Liver (tissue), 9 donors: ENCODE results near the gene DDX41. TPM values are rescaled to one million over a fixed set of nuclear protein-coding genes. Genes with fewer than 3 reads are reported as not detected.

Experiments
- DNase-seq: peaks from one replicate; pipeline ENCODE4 v3.0.0-alpha.2; 2017; ENCODE audit warnings: low spot score
- H3K27ac ChIP-seq, 2 donors: one replicate each; pipeline ENCODE4 v1.7.0; 2013; ENCODE audit warnings: inconsistent platforms in 2 of 2, low read length in 2 of 2, control low read depth in 1 of 2, low read depth in 1 of 2, mild to moderate bottlenecking in 1 of 2
- H3K27me3 ChIP-seq, 4 donors: one replicate each; pipeline versions ENCODE4 v1.6.1 to v1.7.0; 2013; ENCODE audit warnings: low read length in 3 of 4, inconsistent platforms in 1 of 4, mild to moderate bottlenecking in 1 of 4, moderate library complexity in 1 of 4; ENCODE audit not compliant: control insufficient read depth in 4 of 4, insufficient read depth in 4 of 4
- H3K36me3 ChIP-seq, 4 donors: one replicate each; pipeline versions ENCODE4 v1.6.1 to v1.7.0; 2013; ENCODE audit warnings: low read length in 3 of 4, mild to moderate bottlenecking in 3 of 4, low read depth in 1 of 4, moderate library complexity in 1 of 4; ENCODE audit not compliant: control insufficient read depth in 4 of 4, insufficient read depth in 3 of 4
- H3K4me1 ChIP-seq, 4 donors: one replicate each; pipeline versions ENCODE4 v1.6.1 to v1.7.0; 2013; ENCODE audit warnings: low read length in 3 of 4, mild to moderate bottlenecking in 3 of 4, moderate library complexity in 1 of 4; ENCODE audit not compliant: control insufficient read depth in 4 of 4, insufficient read depth in 4 of 4
- H3K4me3 ChIP-seq, 3 donors: one replicate each; pipeline versions ENCODE4 v1.6.1 to v1.7.0; 2013; ENCODE audit warnings: low read length in 3 of 3, control low read depth in 1 of 3, low read depth in 1 of 3, mild to moderate bottlenecking in 1 of 3
- H3K9ac ChIP-seq, 2 donors: one replicate each; pipeline ENCODE4 v1.7.0; 2013; ENCODE audit warnings: low read length in 2 of 2, mild to moderate bottlenecking in 2 of 2, moderate library complexity in 2 of 2, control low read depth in 1 of 2, low read depth in 1 of 2
- H3K9me3 ChIP-seq, 4 donors: one replicate each; pipeline versions ENCODE4 v1.6.1 to v1.7.0; 2013; ENCODE audit warnings: low read length in 3 of 4; ENCODE audit not compliant: control insufficient read depth in 4 of 4
- EGR1 ChIP-seq, 2 donors: IDR thresholded peaks; 2 replicates each; pipeline ENCODE4 v1.6.1; 2016 to 2018; ENCODE audit warnings: antibody characterized with exemption in 2 of 2, low read depth in 2 of 2
- FOXA1 ChIP-seq: IDR thresholded peaks from 2 replicates; pipeline ENCODE4 v1.6.1; 2016; ENCODE audit warnings: antibody characterized with exemption
- FOXA2 ChIP-seq: IDR thresholded peaks from 2 replicates; pipeline ENCODE4 v1.6.1; 2016; ENCODE audit warnings: antibody characterized with exemption
- HNF4A ChIP-seq, 2 donors: conservative IDR thresholded peaks; 2 replicates each; pipeline ENCODE4 v1.6.1; 2016; ENCODE audit warnings: antibody characterized with exemption in 2 of 2, mild to moderate bottlenecking in 2 of 2
- HNF4G ChIP-seq: IDR thresholded peaks from 2 replicates; pipeline ENCODE4 v1.6.1; 2016; ENCODE audit warnings: antibody characterized with exemption
- JUND ChIP-seq, 2 donors: IDR thresholded peaks; 2 replicates each; pipeline ENCODE4 v1.6.1; 2016; ENCODE audit warnings: antibody characterized with exemption in 2 of 2
- NR2F2 ChIP-seq: IDR thresholded peaks from 2 replicates; pipeline ENCODE4 v1.6.1; 2016; ENCODE audit warnings: antibody characterized with exemption
- RAD21 ChIP-seq, 2 donors: IDR thresholded peaks; 2 replicates each; pipeline ENCODE4 v1.6.1; 2016; ENCODE audit warnings: antibody characterized with exemption in 2 of 2, mild to moderate bottlenecking in 2 of 2
- RXRA ChIP-seq, 2 donors: IDR thresholded peaks; 2 replicates each; pipeline ENCODE4 v1.6.1; 2017 to 2018; ENCODE audit warnings: antibody characterized with exemption in 2 of 2, mild to moderate bottlenecking in 1 of 2
- SP1 ChIP-seq: IDR thresholded peaks from 2 replicates; pipeline ENCODE4 v1.6.1; 2018; ENCODE audit warnings: antibody characterized with exemption, mild to moderate bottlenecking
- TAF1 ChIP-seq: conservative IDR thresholded peaks from 2 replicates; pipeline ENCODE4 v1.6.1; 2016; ENCODE audit warnings: antibody characterized with exemption, mild to moderate bottlenecking
- YY1 ChIP-seq: IDR thresholded peaks from 2 replicates; pipeline ENCODE4 v1.6.1; 2016; ENCODE audit warnings: antibody characterized with exemption, mild to moderate bottlenecking
- WGBS: extraction: QIAGEN DNeasy Blood & Tissue Kit; methylation state at CpG from one replicate; pipeline ENCODE4 v1.1.7; 2013; 5-methylcytosine and 5-hydroxymethylcytosine counted together
- polyA plus RNA-seq, 2 donors: library from polyadenylated mRNA; stranded (reverse) in 1 of 2; unstranded in 1 of 2; fragments of 200-250 nt in 1 of 2; fragments of >200 nt in 1 of 2; fragmentation: Nextera tagmentation in 1 of 2; extraction: Ambion mirVana in 1 of 2; gene quantifications; one replicate each; pipeline versions ENCODE4 v1.2.1 to v1.2.3, GENCODE V29; 2013 to 2015
- total RNA-seq, 2 donors: library from RNA; depleted of rRNA; stranded (reverse); fragments of >200 nt; gene quantifications; one replicate each; pipeline ENCODE4 v1.2.3, GENCODE V29; 2014
- TF ChIP-seq, protein P1 (sequence below): IDR thresholded peaks from 2 replicates; pipeline ENCODE4 v1.6.1; 2016; ENCODE audit warnings: antibody characterized with exemption, mild to moderate bottlenecking
- TF ChIP-seq, protein P2 (sequence below): fragments of 150-350 bp; IDR thresholded peaks from 2 replicates; pipeline ENCODE4 v1.5.1; 2017; ENCODE audit warnings: improper control_type of control experiment, low read depth, low read length; ENCODE audit not compliant: missing input control
- TF ChIP-seq, protein P3 (sequence below): IDR thresholded peaks from 2 replicates; pipeline ENCODE4 v1.6.1; 2016; ENCODE audit warnings: antibody characterized with exemption
- TF ChIP-seq, protein P4 (sequence below): IDR thresholded peaks from 2 replicates; pipeline ENCODE4 v1.6.1; 2016; ENCODE audit warnings: antibody characterized with exemption
- donor health status: healthy.
- donor health status: healthy.
- donor health status: healthy.
- donor health status: healthy.
- donor health status: healthy.

DDX41 gene
- total and polyA plus RNA-seq, 4 donors: 20.4 to 58.5 (median 45.6) TPM

DNA sequence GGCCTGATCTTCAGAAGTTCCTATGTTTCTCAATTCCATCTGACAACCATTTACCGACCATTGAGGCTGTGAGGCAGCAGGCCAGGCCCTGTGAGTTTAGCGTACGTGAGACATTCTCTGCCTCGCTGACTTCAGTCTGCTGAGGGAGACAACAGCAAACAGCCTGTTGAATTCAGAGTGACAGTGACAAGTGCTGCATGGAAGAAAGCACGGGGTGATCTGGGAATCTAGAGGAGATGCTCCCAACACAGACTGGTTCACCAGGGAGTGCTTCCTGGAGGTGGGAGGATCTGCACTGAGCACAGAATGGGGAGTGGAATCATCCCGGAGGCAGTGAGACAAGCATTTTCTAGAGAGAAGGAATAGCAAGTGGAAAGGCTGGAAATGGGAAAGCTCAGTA lies 10.0 kb upstream of the DDX41 start (continued):
- TF ChIP-seq, protein P1, sequence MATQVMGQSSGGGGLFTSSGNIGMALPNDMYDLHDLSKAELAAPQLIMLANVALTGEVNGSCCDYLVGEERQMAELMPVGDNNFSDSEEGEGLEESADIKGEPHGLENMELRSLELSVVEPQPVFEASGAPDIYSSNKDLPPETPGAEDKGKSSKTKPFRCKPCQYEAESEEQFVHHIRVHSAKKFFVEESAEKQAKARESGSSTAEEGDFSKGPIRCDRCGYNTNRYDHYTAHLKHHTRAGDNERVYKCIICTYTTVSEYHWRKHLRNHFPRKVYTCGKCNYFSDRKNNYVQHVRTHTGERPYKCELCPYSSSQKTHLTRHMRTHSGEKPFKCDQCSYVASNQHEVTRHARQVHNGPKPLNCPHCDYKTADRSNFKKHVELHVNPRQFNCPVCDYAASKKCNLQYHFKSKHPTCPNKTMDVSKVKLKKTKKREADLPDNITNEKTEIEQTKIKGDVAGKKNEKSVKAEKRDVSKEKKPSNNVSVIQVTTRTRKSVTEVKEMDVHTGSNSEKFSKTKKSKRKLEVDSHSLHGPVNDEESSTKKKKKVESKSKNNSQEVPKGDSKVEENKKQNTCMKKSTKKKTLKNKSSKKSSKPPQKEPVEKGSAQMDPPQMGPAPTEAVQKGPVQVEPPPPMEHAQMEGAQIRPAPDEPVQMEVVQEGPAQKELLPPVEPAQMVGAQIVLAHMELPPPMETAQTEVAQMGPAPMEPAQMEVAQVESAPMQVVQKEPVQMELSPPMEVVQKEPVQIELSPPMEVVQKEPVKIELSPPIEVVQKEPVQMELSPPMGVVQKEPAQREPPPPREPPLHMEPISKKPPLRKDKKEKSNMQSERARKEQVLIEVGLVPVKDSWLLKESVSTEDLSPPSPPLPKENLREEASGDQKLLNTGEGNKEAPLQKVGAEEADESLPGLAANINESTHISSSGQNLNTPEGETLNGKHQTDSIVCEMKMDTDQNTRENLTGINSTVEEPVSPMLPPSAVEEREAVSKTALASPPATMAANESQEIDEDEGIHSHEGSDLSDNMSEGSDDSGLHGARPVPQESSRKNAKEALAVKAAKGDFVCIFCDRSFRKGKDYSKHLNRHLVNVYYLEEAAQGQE: no peak
- TF ChIP-seq, protein P2, sequence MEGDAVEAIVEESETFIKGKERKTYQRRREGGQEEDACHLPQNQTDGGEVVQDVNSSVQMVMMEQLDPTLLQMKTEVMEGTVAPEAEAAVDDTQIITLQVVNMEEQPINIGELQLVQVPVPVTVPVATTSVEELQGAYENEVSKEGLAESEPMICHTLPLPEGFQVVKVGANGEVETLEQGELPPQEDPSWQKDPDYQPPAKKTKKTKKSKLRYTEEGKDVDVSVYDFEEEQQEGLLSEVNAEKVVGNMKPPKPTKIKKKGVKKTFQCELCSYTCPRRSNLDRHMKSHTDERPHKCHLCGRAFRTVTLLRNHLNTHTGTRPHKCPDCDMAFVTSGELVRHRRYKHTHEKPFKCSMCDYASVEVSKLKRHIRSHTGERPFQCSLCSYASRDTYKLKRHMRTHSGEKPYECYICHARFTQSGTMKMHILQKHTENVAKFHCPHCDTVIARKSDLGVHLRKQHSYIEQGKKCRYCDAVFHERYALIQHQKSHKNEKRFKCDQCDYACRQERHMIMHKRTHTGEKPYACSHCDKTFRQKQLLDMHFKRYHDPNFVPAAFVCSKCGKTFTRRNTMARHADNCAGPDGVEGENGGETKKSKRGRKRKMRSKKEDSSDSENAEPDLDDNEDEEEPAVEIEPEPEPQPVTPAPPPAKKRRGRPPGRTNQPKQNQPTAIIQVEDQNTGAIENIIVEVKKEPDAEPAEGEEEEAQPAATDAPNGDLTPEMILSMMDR: no peak
- TF ChIP-seq TAF1 (no peak), HNF4G (no peak), RXRA (IDR thresholded peaks at IDR 0.05) (no peak)
- TF ChIP-seq, protein P3, sequence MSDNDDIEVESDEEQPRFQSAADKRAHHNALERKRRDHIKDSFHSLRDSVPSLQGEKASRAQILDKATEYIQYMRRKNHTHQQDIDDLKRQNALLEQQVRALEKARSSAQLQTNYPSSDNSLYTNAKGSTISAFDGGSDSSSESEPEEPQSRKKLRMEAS: no peak

DNA sequence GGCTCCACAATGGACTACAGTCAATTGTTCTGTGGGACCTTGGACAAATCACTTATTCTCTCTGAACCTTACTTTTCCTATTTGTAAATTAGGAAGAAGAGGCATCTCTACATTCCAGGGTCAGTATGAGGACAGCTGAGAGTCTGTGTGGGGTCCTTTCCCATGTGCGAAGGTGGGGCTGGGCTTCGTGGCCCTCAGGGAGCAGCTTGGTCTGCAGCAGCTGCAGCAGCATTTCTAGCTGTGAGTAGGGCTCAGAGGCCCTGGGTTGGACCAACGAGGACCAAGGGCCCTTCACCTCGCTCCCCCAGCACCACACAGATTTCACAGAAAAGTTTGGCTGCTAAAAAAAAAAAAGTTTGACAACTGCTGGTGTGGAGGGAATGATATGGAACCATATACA lies 9.4 kb upstream of the DDX41 start:
- TF ChIP-seq RAD21 (IDR thresholded peaks at IDR 0.05): no peak
- TF ChIP-seq TAF1: no peak
- TF ChIP-seq JUND (IDR thresholded peaks at IDR 0.05): no peak
- no peak for TF ChIP-seq EGR1 (IDR thresholded peaks at IDR 0.05; ENCODE audit: low read depth in 2 of 2)
- no peak for TF ChIP-seq HNF4A (conservative IDR thresholded peaks at IDR 0.05)
- TF ChIP-seq SP1: no peak
- TF ChIP-seq HNF4G: no peak
- no peak for TF ChIP-seq YY1
- TF ChIP-seq FOXA2: no peak
- TF ChIP-seq, protein P2: no peak
- TF ChIP-seq NR2F2: no peak
- TF ChIP-seq FOXA1: no peak
- TF ChIP-seq RXRA (IDR thresholded peaks at IDR 0.05): no peak
- TF ChIP-seq, protein P4, sequence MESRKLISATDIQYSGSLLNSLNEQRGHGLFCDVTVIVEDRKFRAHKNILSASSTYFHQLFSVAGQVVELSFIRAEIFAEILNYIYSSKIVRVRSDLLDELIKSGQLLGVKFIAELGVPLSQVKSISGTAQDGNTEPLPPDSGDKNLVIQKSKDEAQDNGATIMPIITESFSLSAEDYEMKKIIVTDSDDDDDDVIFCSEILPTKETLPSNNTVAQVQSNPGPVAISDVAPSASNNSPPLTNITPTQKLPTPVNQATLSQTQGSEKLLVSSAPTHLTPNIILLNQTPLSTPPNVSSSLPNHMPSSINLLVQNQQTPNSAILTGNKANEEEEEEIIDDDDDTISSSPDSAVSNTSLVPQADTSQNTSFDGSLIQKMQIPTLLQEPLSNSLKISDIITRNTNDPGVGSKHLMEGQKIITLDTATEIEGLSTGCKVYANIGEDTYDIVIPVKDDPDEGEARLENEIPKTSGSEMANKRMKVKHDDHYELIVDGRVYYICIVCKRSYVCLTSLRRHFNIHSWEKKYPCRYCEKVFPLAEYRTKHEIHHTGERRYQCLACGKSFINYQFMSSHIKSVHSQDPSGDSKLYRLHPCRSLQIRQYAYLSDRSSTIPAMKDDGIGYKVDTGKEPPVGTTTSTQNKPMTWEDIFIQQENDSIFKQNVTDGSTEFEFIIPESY: no peak
- TF ChIP-seq, protein P1: no peak
- WGBS: 96% methylated on average over 4 of the region's 4 CpGs

More for the DNA sequence above, 9.4 kb upstream of the DDX41 start:
- Histone ChIP-seq H3K27me3 (no peaks in the 10 kb centered on the region), H3K4me1 (no peaks in the 10 kb centered on the region), H3K9me3 (no peaks in the 10 kb centered on the region), H3K27ac (no peak overlapping the region), H3K9ac (no peak overlapping the region), H3K36me3 (peaks cover 12 to 84% (median 45%) of the 10 kb centered on the region in 4 donors), H3K4me3 (no peak overlapping the region)
- no peak for DNase-seq
